ENCODE measurements around the gene DAAM2. TPM values are rescaled to one million over a fixed set of nuclear protein-coding genes. Genes with fewer than 3 reads are reported as not detected.

Gene DAAM2
- total RNA-seq, 1 donor from 2014 or later = not detected

DNA sequence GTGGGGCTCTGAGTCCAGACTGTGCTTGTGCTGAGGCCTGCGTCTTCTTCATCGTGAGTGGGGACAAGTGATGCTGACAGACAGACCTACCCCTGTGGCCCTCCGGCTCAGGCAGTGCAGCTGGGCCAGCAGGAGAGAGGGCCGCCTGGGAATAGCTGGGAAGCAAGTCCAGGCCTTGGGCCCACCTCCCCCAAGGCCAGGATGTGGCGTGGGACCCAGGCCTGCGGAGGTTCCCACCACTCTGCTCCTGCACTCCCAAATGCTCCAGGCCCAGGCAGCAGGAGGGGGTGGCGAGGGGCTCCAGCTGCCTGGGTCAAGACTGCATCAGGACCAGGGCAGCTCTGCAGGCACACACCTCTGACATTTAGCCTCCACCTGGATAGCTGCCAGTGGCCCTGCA is 38.3 kb downstream of the DAAM2 start:
- Mint-ChIP-seq H3K27ac (no peak overlapping the region), H3K4me3 (no peak overlapping the region), H3K27me3 (no peaks in the 10 kb centered on the region), H3K4me1 (no peaks in the 10 kb centered on the region), H3K9me3 (no peaks in the 10 kb centered on the region), H3K36me3 (ENCODE audit: low read depth) (no peaks in the 10 kb centered on the region)
- intact Hi-C loops (cut with micrococcal nuclease) = no loop called here
- DNase-seq = no peak
- ATAC-seq (ENCODE audit: low read depth) = no peak
- ChIA-PET CTCF (no interaction called here), POLR2A (no interaction called here)
- TF ChIP-seq, protein P1, sequence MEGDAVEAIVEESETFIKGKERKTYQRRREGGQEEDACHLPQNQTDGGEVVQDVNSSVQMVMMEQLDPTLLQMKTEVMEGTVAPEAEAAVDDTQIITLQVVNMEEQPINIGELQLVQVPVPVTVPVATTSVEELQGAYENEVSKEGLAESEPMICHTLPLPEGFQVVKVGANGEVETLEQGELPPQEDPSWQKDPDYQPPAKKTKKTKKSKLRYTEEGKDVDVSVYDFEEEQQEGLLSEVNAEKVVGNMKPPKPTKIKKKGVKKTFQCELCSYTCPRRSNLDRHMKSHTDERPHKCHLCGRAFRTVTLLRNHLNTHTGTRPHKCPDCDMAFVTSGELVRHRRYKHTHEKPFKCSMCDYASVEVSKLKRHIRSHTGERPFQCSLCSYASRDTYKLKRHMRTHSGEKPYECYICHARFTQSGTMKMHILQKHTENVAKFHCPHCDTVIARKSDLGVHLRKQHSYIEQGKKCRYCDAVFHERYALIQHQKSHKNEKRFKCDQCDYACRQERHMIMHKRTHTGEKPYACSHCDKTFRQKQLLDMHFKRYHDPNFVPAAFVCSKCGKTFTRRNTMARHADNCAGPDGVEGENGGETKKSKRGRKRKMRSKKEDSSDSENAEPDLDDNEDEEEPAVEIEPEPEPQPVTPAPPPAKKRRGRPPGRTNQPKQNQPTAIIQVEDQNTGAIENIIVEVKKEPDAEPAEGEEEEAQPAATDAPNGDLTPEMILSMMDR (IDR thresholded peaks at IDR 0.05) = no peak

DNA sequence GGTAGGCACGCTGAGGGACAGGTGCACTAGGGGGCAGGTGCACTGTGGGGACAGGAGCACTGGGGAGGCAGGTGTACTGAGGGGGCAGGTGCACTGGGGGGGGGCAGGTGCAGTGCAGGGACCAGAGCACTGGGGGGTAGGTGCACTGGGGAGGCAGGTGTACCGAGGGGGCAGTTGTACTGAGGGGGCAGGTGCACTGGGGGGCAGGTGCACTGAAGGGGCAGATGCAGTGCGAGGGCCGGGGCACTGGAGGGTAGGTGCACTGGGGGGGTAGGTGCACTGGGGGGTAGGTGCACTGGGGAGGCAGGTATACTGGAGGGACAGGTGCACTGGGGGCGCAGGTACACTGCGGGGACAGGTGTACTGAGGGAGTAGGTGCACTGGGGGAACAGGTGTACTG is 39.5 kb downstream of the DAAM2 start:
- H3K9me3 Mint-ChIP-seq = no peaks in the 10 kb centered on the region
- H3K27ac Mint-ChIP-seq = no peak overlapping the region
- H3K36me3 Mint-ChIP-seq (ENCODE audit: low read depth) = no peaks in the 10 kb centered on the region
- ChIA-PET POLR2A (no interaction called here), CTCF (no interaction called here)
- H3K27me3 Mint-ChIP-seq = no peaks in the 10 kb centered on the region
- no peak for DNase-seq
- no peaks in the 10 kb centered on the region for H3K4me1 Mint-ChIP-seq
- ATAC-seq (ENCODE audit: low read depth) = no peak
- intact Hi-C loops (cut with micrococcal nuclease) = no loop called here
- TF ChIP-seq, protein P1 (IDR thresholded peaks at IDR 0.05) = no peak
- H3K4me3 Mint-ChIP-seq = no peak overlapping the region

DNA sequence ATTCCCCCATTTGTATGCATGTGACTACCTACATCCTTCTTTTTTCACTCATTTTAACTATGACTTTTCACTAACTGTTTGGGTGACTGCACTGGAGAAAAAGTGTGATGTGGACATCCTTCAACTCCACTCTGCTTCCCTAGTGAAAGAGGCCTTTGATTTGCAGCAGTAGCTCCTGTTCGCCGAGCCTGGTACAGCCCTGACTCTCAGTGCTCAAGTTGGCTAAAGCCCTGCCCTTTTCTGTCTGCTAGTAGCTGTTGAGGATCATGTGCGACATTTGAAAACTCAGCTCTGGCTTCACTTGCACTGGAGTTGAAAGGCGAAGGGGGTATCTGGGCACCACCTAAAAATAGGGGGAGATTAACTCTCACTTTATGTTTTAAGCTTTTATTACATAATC is 42.1 kb downstream of the DAAM2 start:
- ChIA-PET POLR2A (no interaction called here), CTCF (no interaction called here)
- H3K36me3 Mint-ChIP-seq (ENCODE audit: low read depth) = no peaks in the 10 kb centered on the region
- intact Hi-C loops (cut with micrococcal nuclease) = no loop called here
- H3K4me1 Mint-ChIP-seq = no peaks in the 10 kb centered on the region
- ATAC-seq (ENCODE audit: low read depth) (no peak), DNase-seq (no peak)
- H3K27me3 Mint-ChIP-seq = peaks cover 10% of the 10 kb centered on the region
- H3K4me3 Mint-ChIP-seq = no peak overlapping the region
- no peaks in the 10 kb centered on the region for H3K9me3 Mint-ChIP-seq
- TF ChIP-seq, protein P1 (IDR thresholded peaks at IDR 0.05) = no peak
- H3K27ac Mint-ChIP-seq = no peak overlapping the region

DNA sequence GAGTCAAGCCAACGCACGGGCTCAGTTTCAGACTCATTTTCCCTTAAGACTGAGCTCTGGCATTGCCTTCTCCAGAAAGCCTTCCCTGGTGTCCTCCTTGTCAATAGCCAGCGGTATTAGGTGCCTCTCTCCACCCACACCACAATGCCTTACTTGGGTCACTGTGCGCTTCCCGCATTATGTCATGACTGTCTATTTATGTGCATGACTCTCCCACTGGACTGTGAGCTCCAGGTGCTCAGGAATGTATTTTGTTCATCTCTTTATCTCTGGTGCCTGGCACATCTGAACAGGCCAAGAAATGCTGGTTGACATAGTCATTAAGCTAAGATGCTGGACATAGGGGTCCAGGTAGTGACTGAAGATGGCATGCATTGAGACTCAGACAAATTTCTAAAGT is 42.7 kb downstream of the DAAM2 start:
- peaks cover 14% of the 10 kb centered on the region for H3K27me3 Mint-ChIP-seq
- H3K4me3 Mint-ChIP-seq = no peak overlapping the region
- H3K4me1 Mint-ChIP-seq = no peaks in the 10 kb centered on the region
- TF ChIP-seq, protein P1 (IDR thresholded peaks at IDR 0.05) = no peak
- intact Hi-C loops (cut with micrococcal nuclease) = no loop called here
- ChIA-PET CTCF (no interaction called here), POLR2A (no interaction called here)
- H3K36me3 Mint-ChIP-seq (ENCODE audit: low read depth) = no peaks in the 10 kb centered on the region
- no peaks in the 10 kb centered on the region for H3K9me3 Mint-ChIP-seq
- no peak for DNase-seq
- no peak for ATAC-seq (ENCODE audit: low read depth)
- H3K27ac Mint-ChIP-seq = no peak overlapping the region

DNA sequence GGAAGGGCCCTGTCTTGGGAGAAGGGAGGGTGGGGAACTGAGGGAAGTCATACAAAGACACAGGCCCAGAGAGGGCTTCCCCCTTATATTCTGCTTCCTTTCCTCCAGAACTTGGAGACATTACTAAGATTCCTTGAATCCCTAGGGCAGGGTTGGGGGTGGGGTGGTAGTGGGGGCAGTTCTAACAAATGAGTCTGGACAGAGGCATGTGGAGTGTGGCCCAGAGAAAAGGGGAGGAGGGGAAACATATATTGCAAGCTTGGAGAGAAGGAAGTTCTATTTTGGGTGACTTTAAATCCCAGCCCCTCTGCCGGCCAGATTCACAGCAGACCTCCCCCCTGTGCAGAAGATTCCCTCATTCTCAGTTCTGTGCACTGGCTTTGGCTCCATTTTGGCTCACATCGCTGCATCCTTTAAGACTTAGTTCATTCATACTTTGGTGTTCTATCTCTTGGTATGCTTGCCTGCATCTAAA is 43.7 kb downstream of the DAAM2 start:
- DNase-seq (no peak), ATAC-seq (ENCODE audit: low read depth) (no peak)
- TF ChIP-seq, protein P1 (IDR thresholded peaks at IDR 0.05) = no peak
- Mint-ChIP-seq H3K4me3 (no peak overlapping the region), H3K36me3 (ENCODE audit: low read depth) (no peaks in the 10 kb centered on the region), H3K9me3 (no peaks in the 10 kb centered on the region), H3K27me3 (peaks cover 14% of the 10 kb centered on the region), H3K27ac (no peak overlapping the region), H3K4me1 (no peaks in the 10 kb centered on the region)
- ChIA-PET CTCF (no interaction called here), POLR2A (no interaction called here)
- intact Hi-C loops (cut with micrococcal nuclease) = no loop called here
